Dendritic cell treated with granulocyte-macrophage colony-stimulating factor and Interleukin-4, amounts not matched to agents 40 ng/mL and 50 ng/mL, for 4 days (primary cell): ENCODE measurements around the gene ZNF608.

Experiments
- H3K27ac Mint-ChIP-seq: one replicate; pipeline ENCODE4 v1.8.0; 2022; ENCODE audit warnings: mild to moderate bottlenecking, mixed read lengths
- H3K27me3 Mint-ChIP-seq: one replicate; pipeline ENCODE4 v1.8.0; 2022; ENCODE audit warnings: mild to moderate bottlenecking, mixed read lengths
- H3K36me3 Mint-ChIP-seq: one replicate; pipeline ENCODE4 v1.8.0; 2022; ENCODE audit warnings: low read depth, mixed read lengths
- H3K4me1 Mint-ChIP-seq: one replicate; pipeline ENCODE4 v1.8.0; 2022; ENCODE audit warnings: low read depth, mixed read lengths
- H3K4me3 Mint-ChIP-seq: one replicate; pipeline ENCODE4 v1.8.0; 2022; ENCODE audit warnings: mild to moderate bottlenecking, moderate library complexity, mixed read lengths
- H3K9me3 Mint-ChIP-seq: one replicate; pipeline ENCODE4 v1.8.0; 2022; ENCODE audit warnings: mixed read lengths
- intact Hi-C: fragments of 100-400 bp; cut with micrococcal nuclease; formaldehyde crosslinking; loops from one replicate; pipeline ENCODE4 v1.15.0; 2022

ZNF608 gene

GRCh38 chr5:124737651-124738050 lies 8.8 kb downstream of the ZNF608 start:
- Mint-ChIP-seq H3K36me3 (no peaks in the 10 kb centered on the region), H3K27ac (no peak overlapping the region), H3K27me3 (peaks cover 22% of the 10 kb centered on the region), H3K4me1 (peaks cover 12% of the 10 kb centered on the region), H3K9me3 (no peaks in the 10 kb centered on the region), H3K4me3 (no peak overlapping the region)
- intact Hi-C loops: no loop called here

- Mint-ChIP-seq H3K4me3 (no peak overlapping the region), H3K9me3 (no peaks in the 10 kb centered on the region), H3K27ac (no peak overlapping the region), H3K4me1 (peaks cover 12% of the 10 kb centered on the region), H3K36me3 (no peaks in the 10 kb centered on the region), H3K27me3 (peaks cover 22% of the 10 kb centered on the region)
- intact Hi-C loops: no loop called here
Measured at GRCh38 chr5:124736805-124737188, 9.6 kb downstream of the ZNF608 start.

DNA sequence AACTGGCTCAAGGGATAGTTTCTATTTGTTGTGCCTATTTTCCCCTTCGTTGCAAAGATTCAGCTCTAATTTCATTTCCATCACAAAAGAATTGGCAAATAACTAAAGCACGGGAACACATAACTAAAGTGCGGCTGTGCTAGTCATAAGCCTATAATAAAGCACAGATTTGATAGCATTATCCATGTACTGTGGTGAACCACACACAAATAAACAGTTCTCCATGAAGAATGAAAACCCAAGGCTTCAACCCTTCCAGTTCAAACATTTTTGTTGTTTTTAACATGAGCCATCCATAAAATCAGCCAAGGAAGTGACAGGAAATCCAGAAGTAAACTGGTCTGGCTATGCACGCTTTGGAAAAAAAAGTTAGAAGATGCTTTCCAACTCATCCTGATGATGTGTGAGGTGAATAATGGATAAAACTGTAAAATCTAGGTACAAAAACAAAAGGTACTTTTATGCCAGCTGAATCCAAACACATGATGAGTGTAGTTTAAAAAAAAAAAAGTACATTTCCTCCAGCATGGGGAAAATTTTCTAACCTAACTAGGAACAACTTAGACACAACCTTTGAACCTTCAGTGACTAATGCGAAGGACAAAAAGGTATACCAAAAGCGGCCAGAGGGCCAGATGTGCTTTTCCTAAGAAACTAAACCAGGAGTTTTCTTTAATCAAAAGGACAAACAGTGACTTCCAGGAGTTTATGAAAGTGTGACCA lies 10.2 kb downstream of the ZNF608 start:
- intact Hi-C loops: no loop called here
- Mint-ChIP-seq H3K27me3 (peaks cover 20% of the 10 kb centered on the region), H3K9me3 (no peaks in the 10 kb centered on the region), H3K4me1 (peaks cover 12% of the 10 kb centered on the region), H3K36me3 (no peaks in the 10 kb centered on the region), H3K27ac (no peak overlapping the region), H3K4me3 (no peak overlapping the region)

DNA sequence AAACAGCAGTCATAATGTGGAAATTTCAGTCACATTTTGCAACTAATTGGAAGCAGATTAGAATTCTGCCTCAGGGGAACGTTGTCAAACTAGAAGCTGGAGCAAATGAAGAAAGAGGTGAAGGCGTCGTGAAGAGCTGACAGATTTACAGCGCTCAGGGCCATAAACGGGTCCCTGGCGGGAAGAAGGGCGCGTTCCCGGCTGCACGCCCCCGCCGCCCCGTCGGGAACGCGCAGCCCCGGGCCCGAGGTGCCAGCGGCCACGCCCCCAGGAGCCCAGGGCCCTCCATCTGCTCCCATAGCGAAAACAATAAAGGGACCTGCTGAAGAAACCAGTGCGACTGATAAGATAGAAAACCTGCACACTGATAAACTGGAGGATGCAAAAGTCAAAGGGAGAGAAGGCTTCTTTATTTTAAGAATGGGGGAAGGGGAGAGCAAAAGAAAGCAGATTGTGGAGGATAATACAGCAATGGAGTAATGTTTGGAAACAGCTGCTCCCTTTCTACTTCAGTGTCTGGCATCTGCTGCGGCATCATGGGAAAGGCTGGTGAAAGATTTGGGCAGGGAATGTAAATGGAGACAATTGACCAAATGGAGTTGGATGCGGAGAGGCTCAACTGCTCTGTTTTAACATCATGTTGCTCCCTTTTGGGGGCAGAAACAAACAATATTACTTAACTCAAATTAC lies 11.1 kb downstream of the ZNF608 start:
- Mint-ChIP-seq H3K9me3 (no peaks in the 10 kb centered on the region), H3K36me3 (no peaks in the 10 kb centered on the region), H3K4me3 (peak overlapping the region; percentile 41), H3K27me3 (peaks cover 20% of the 10 kb centered on the region), H3K27ac (peak overlapping the region; percentile 12), H3K4me1 (peaks cover 12% of the 10 kb centered on the region)
- intact Hi-C loops: no loop called here

DNA sequence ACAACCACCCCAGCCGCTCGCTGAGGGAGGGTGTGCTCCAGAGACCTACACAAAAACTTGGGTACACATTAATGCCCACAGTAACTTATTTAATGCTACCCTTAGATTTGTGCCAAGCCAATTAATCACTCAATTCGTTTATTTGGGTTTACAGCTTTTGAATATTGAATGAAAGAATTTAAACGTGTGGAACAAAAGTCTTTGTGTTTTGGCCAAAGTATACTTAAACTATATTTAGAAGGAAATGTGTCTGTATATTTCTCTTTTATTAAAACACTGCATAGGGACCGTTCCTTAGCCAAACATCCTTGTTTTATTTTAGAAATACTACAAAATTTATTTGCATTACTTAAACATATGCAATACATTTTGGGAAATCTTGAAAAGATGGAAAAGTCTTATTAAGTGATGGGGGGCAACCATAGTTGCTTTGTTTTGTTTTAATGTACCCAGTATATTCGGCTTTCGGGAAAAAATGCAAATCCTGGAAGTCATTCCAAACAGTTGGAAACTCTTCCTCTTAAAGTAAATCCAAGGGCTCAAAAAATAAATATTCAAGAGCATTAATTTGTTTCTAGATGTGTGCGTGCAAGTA lies 11.8 kb downstream of the ZNF608 start:
- no peaks in the 10 kb centered on the region for H3K36me3 Mint-ChIP-seq
- peaks cover 19% of the 10 kb centered on the region for H3K27me3 Mint-ChIP-seq
- no peak overlapping the region for H3K27ac Mint-ChIP-seq
- H3K4me3 Mint-ChIP-seq: no peak overlapping the region
- intact Hi-C loops: no loop called here
- peaks cover 12% of the 10 kb centered on the region for H3K4me1 Mint-ChIP-seq
- no peaks in the 10 kb centered on the region for H3K9me3 Mint-ChIP-seq

GRCh38 chr5:124733329-124733650 lies 13.1 kb downstream of the ZNF608 start:
- peaks cover 12% of the 10 kb centered on the region for H3K4me1 Mint-ChIP-seq
- intact Hi-C loops: no loop called here
- no peak overlapping the region for H3K27ac Mint-ChIP-seq

GRCh38 chr5:124732428-124733328 lies 13.8 kb downstream of the ZNF608 start:
- H3K4me3 Mint-ChIP-seq: no peak overlapping the region
- intact Hi-C loops: no loop called here
- H3K9me3 Mint-ChIP-seq: no peaks in the 10 kb centered on the region
- no peaks in the 10 kb centered on the region for H3K36me3 Mint-ChIP-seq
- H3K27ac Mint-ChIP-seq: no peak overlapping the region
- peaks cover 12% of the 10 kb centered on the region for H3K4me1 Mint-ChIP-seq
- peaks cover 17% of the 10 kb centered on the region for H3K27me3 Mint-ChIP-seq

More at GRCh38 chr5:124733329-124733650, 13.1 kb downstream of the ZNF608 start:
- Mint-ChIP-seq H3K4me3 (no peak overlapping the region), H3K27me3 (peaks cover 17% of the 10 kb centered on the region), H3K36me3 (no peaks in the 10 kb centered on the region), H3K9me3 (no peaks in the 10 kb centered on the region)

GRCh38 chr5:124730381-124730780 lies 16.1 kb downstream of the ZNF608 start:
- no peak overlapping the region for H3K27ac Mint-ChIP-seq
- no peaks in the 10 kb centered on the region for H3K36me3 Mint-ChIP-seq
- H3K4me1 Mint-ChIP-seq: peaks cover 6% of the 10 kb centered on the region
- intact Hi-C loops: no loop called here
- no peak overlapping the region for H3K4me3 Mint-ChIP-seq
- H3K9me3 Mint-ChIP-seq: no peaks in the 10 kb centered on the region
- H3K27me3 Mint-ChIP-seq: peaks cover 11% of the 10 kb centered on the region

- Mint-ChIP-seq H3K4me1 (peaks cover under 1% of the 10 kb centered on the region), H3K27ac (no peak overlapping the region), H3K36me3 (no peaks in the 10 kb centered on the region), H3K9me3 (no peaks in the 10 kb centered on the region), H3K27me3 (peaks cover 6% of the 10 kb centered on the region), H3K4me3 (no peak overlapping the region)
- intact Hi-C loops: no loop called here
Measured at GRCh38 chr5:124729720-124730359, 16.6 kb downstream of the ZNF608 start.

- H3K27ac Mint-ChIP-seq: no peak overlapping the region
- no peaks in the 10 kb centered on the region for H3K4me1 Mint-ChIP-seq
- no peaks in the 10 kb centered on the region for H3K9me3 Mint-ChIP-seq
- H3K4me3 Mint-ChIP-seq: no peak overlapping the region
- H3K27me3 Mint-ChIP-seq: peaks cover 2% of the 10 kb centered on the region
- no peaks in the 10 kb centered on the region for H3K36me3 Mint-ChIP-seq
- intact Hi-C loops: no loop called here
Measured at GRCh38 chr5:124728968-124729332, 17.5 kb downstream of the ZNF608 start.

GRCh38 chr5:124728331-124728967 lies 18.0 kb downstream of the ZNF608 start:
- Mint-ChIP-seq H3K4me3 (no peak overlapping the region), H3K9me3 (no peaks in the 10 kb centered on the region), H3K27me3 (peaks cover 2% of the 10 kb centered on the region), H3K4me1 (no peaks in the 10 kb centered on the region), H3K36me3 (no peaks in the 10 kb centered on the region), H3K27ac (no peak overlapping the region)
- intact Hi-C loops: no loop called here

GRCh38 chr5:124726631-124727362 lies 19.6 kb downstream of the ZNF608 start:
- Mint-ChIP-seq H3K27ac (no peak overlapping the region), H3K9me3 (no peaks in the 10 kb centered on the region), H3K27me3 (peaks cover 2% of the 10 kb centered on the region), H3K4me1 (no peaks in the 10 kb centered on the region), H3K4me3 (no peak overlapping the region), H3K36me3 (no peaks in the 10 kb centered on the region)
- intact Hi-C loops: no loop called here
